Measurements from ENCODE around the gene TMEM19. TPM values are rescaled to one million over a fixed set of nuclear protein-coding genes. Genes with fewer than 3 reads are reported as not detected.

The TMEM19 gene
- total RNA-seq, 1 experiment from 2014 or later, result 18.9 TPM

GRCh38 chr12:71639341-71639760 is 46.5 kb upstream of the TMEM19 start:
- H3K9ac ChIP-seq (ENCODE audit: low read length), result no peak overlapping the region
- ChIA-PET POLR2A (no interaction called here), RAD21 (ENCODE audit: low non-redundant PET in 1 of 2, low total read pairs in 2 of 2, uncharacterized antibody in 2 of 2, unreplicated experiment in 2 of 2) (no interaction called here), CTCF (no interaction called here)
- H3K4me3 ChIP-seq (replicated peaks in 1 of 2; ENCODE audit: low read depth in 1 of 2, low read length in 2 of 2), result no peak overlapping the region
- H3K9me3 ChIP-seq (ENCODE audit: control insufficient read depth in 1 of 2, insufficient read depth in 1 of 2, low read depth in 1 of 2, low read length in 2 of 2), result no peaks in the 10 kb centered on the region
- BruUV-seq (replicated peaks), result no TSS peak
- peaks cover 0 to 4% of the 10 kb centered on the region in 2 experiments; a peak in 1 of 4 replicates for H3K4me1 ChIP-seq (ENCODE audit: control insufficient read depth in 1 of 2, insufficient read depth in 2 of 2, low read length in 2 of 2)
- no peaks in the 10 kb centered on the region for H3K27me3 ChIP-seq (ENCODE audit: insufficient read depth, low read length)
- H3K27ac ChIP-seq (ENCODE audit: low read depth, low read length), result no peak overlapping the region
- peaks cover 4% of the 10 kb centered on the region; the same call in 1 of the 2 replicates for H4K20me1 ChIP-seq (ENCODE audit: insufficient read depth)
- TF ChIP-seq SRF (IDR thresholded peaks at IDR 0.05; ENCODE audit: low read depth) (no peak), CTCF (IDR thresholded peaks at IDR 0.05 in 2 of 3, conservative IDR thresholded peaks at IDR 0.05 in 1 of 3; ENCODE audit: borderline replicate concordance in 1 of 3, insufficient read depth in 1 of 3, low read depth in 2 of 3, low read length in 2 of 3) (peak in 2 of 3 experiments; percentile 29 to 36; a peak in 2 of 6 replicates), FOSL1 (IDR thresholded peaks at IDR 0.05; ENCODE audit: low read depth) (no peak), ZBTB33 (IDR thresholded peaks at IDR 0.05; ENCODE audit: extremely low read depth, insufficient replicate concordance, low read length) (no peak), SP1 (IDR thresholded peaks at IDR 0.05; ENCODE audit: low read depth) (no peak)
- H3K79me2 ChIP-seq (ENCODE audit: insufficient read depth, low read length), result peaks cover 53% of the 10 kb centered on the region
- DNase-seq (ENCODE audit: low read depth, low spot score), result no peak
- intact Hi-C loops (cut with micrococcal nuclease), result loop anchor here (2.0 kb wide), 1 partner anchor 107 kb away; no protein-coding TSS in a partner anchor
- peaks cover 43 to 54% of the 10 kb centered on the region in 2 experiments for H3K36me3 ChIP-seq (ENCODE audit: control insufficient read depth in 1 of 2, insufficient read depth in 2 of 2, low read length in 2 of 2)
- H3K9me2 ChIP-seq (ENCODE audit: insufficient read depth), result no peaks in the 10 kb centered on the region
- ATAC-seq, result peak; percentile 75
- no peak overlapping the region for H3K4me2 ChIP-seq (ENCODE audit: low read length)
- H2AFZ ChIP-seq (ENCODE audit: low read depth, low read length, poor library complexity, severe bottlenecking), result no peak overlapping the region
